GM23338 (cell line): ENCODE data around the gene GKN2.

Experiments used
- CREB1 ChIP-seq: fragments of 250-450 bp; sonication (Bioruptor Pico); IDR thresholded peaks from 2 replicates; pipeline ENCODE4 v1.5.0; 2020; ENCODE audit warnings: low read depth, mild to moderate bottlenecking, moderate library complexity
- CTCF ChIP-seq, 2 experiments: fragments of 200-600 bp in 1 of 2; sonication (generic) in 1 of 2; conservative IDR thresholded peaks; 2 replicates each; pipeline versions ENCODE4 v1.5.1 to v1.6.1; 2016 to 2017; ENCODE audit warnings: antibody characterized with exemption in 2 of 2, low read depth in 2 of 2, mild to moderate bottlenecking in 2 of 2, moderate library complexity in 1 of 2
- EZH2 ChIP-seq: fragments of 200-600 bp; sonication (generic); IDR thresholded peaks from one replicate; pipeline ENCODE4 v1.8.0; 2017; ENCODE audit warnings: antibody characterized with exemption, mild to moderate bottlenecking, low read depth; ENCODE audit not compliant: unreplicated experiment
- EZH2phosphoT487 ChIP-seq: fragments of 200-600 bp; sonication (generic); IDR thresholded peaks from one replicate; pipeline ENCODE4 v1.8.1; 2018; ENCODE audit warnings: antibody characterized with exemption; ENCODE audit not compliant: unreplicated experiment
- JUNB ChIP-seq: IDR thresholded peaks from one replicate; pipeline ENCODE4 v1.6.1; 2016; ENCODE audit warnings: antibody characterized with exemption; ENCODE audit not compliant: unreplicated experiment
- REST ChIP-seq: IDR thresholded peaks from one replicate; pipeline ENCODE4 v1.6.1; 2018; ENCODE audit warnings: antibody characterized with exemption; ENCODE audit not compliant: unreplicated experiment
- STAT1 ChIP-seq: IDR thresholded peaks from one replicate; pipeline ENCODE4 v1.6.1; 2016; ENCODE audit warnings: antibody characterized with exemption; ENCODE audit not compliant: unreplicated experiment

GRCh38 chr2:68951899-68952298 is 794 bp downstream of the GKN2 start:
- TF ChIP-seq REST (no peak), CTCF (conservative IDR thresholded peaks at IDR 0.05; ENCODE audit: low read depth in 2 of 2) (no peak), EZH2 (no peak), CREB1 (no peak), JUNB (no peak), STAT1 (no peak), EZH2phosphoT487 (no peak)
